SK-N-SH treated with all-trans-retinoic acid at 6 μM for 48 hours (cell line): ENCODE results near the gene SPOCK2.

Source experiments
- BACH2 ChIP-seq: fragments of 250-450 bp; sonication (Bioruptor Pico); IDR thresholded peaks from 2 replicates; pipeline ENCODE4 v1.9.0; 2021; ENCODE audit warnings: mild to moderate bottlenecking, borderline replicate concordance
- CREB5 ChIP-seq: fragments of 250-450 bp; sonication (Bioruptor Pico); IDR thresholded peaks from 2 replicates; pipeline ENCODE4 v1.5.1; 2020; ENCODE audit warnings: low read depth, mild to moderate bottlenecking, moderate library complexity
- CSRNP3 ChIP-seq: fragments of 250-450 bp; sonication (Bioruptor Pico); IDR thresholded peaks from 2 replicates; pipeline ENCODE4 v1.5.1; 2021; ENCODE audit warnings: mild to moderate bottlenecking, moderate library complexity
- ESRRG ChIP-seq: fragments of 250-450 bp; sonication (Bioruptor Pico); IDR thresholded peaks from 2 replicates; pipeline ENCODE4 v1.6.1; 2021; ENCODE audit warnings: mild to moderate bottlenecking
- GLIS3 ChIP-seq: fragments of 250-450 bp; sonication (Bioruptor Pico); IDR thresholded peaks from 2 replicates; pipeline ENCODE4 v1.5.0; 2020; ENCODE audit warnings: mild to moderate bottlenecking, moderate library complexity
- OSR1 ChIP-seq: fragments of 250-450 bp; sonication (Bioruptor Pico); IDR thresholded peaks from 2 replicates; pipeline ENCODE4 v1.8.0; 2022; ENCODE audit warnings: moderate library complexity, mild to moderate bottlenecking, inconsistent platforms
- PATZ1 ChIP-seq: fragments of 250-450 bp; sonication (Bioruptor Pico); IDR thresholded peaks from 2 replicates; pipeline ENCODE4 v1.8.0; 2020; ENCODE audit warnings: mild to moderate bottlenecking, moderate library complexity, borderline replicate concordance
- PPARA ChIP-seq: fragments of 250-450 bp; sonication (Bioruptor Pico); IDR thresholded peaks from 2 replicates; pipeline ENCODE4 v1.5.0; 2020; ENCODE audit warnings: mild to moderate bottlenecking, borderline replicate concordance
- SNAI2 ChIP-seq: fragments of 250-450 bp; sonication (Bioruptor Pico); IDR thresholded peaks from 2 replicates; pipeline ENCODE4 v1.5.0; 2020; ENCODE audit warnings: mild to moderate bottlenecking, moderate library complexity
- TCF4 ChIP-seq: fragments of 250-450 bp; sonication (Bioruptor Pico); IDR thresholded peaks from 2 replicates; pipeline ENCODE4 v1.8.0; 2021; ENCODE audit warnings: mild to moderate bottlenecking, moderate library complexity, borderline replicate concordance
- TOX ChIP-seq: fragments of 250-450 bp; sonication (Bioruptor Pico); IDR thresholded peaks from 2 replicates; pipeline ENCODE4 v1.8.0; 2021; ENCODE audit warnings: mild to moderate bottlenecking, moderate library complexity, borderline replicate concordance
- ZFP30 ChIP-seq: fragments of 450-650 bp; formaldehyde crosslinking; IDR thresholded peaks from 2 replicates; pipeline ENCODE4 v1.5.0; 2022; ENCODE audit warnings: mild to moderate bottlenecking, moderate library complexity
- ZNF70 ChIP-seq: fragments of 450-650 bp; formaldehyde crosslinking; IDR thresholded peaks from 2 replicates; pipeline ENCODE4 v1.5.0; 2020; ENCODE audit warnings: mild to moderate bottlenecking, moderate library complexity

- TF ChIP-seq GLIS3 (CRISPR knock-in tag) (no peak), PATZ1 (CRISPR knock-in tag) (no peak), PPARA (CRISPR knock-in tag) (no peak), TCF4 (no peak), ZNF70 (CRISPR knock-in tag) (no peak), SNAI2 (no peak), ZFP30 (CRISPR knock-in tag) (no peak), ESRRG (CRISPR knock-in tag) (no peak), BACH2 (CRISPR knock-in tag) (no peak), TOX (CRISPR knock-in tag) (no peak), OSR1 (CRISPR knock-in tag) (no peak), CREB5 (CRISPR knock-in tag) (no peak), CSRNP3 (CRISPR knock-in tag) (no peak)
These were observed 46.7 kb upstream of the SPOCK2 start for GRCh38 chr10:72134785-72135767.
